ENCODE data around the gene PTPN7.
"Not testable (repeated sequence)": the region's sequence is repeated elsewhere in the genome, so short reads cannot be mapped to it uniquely, and the experiment has no call there.

PTPN7 gene

DNA sequence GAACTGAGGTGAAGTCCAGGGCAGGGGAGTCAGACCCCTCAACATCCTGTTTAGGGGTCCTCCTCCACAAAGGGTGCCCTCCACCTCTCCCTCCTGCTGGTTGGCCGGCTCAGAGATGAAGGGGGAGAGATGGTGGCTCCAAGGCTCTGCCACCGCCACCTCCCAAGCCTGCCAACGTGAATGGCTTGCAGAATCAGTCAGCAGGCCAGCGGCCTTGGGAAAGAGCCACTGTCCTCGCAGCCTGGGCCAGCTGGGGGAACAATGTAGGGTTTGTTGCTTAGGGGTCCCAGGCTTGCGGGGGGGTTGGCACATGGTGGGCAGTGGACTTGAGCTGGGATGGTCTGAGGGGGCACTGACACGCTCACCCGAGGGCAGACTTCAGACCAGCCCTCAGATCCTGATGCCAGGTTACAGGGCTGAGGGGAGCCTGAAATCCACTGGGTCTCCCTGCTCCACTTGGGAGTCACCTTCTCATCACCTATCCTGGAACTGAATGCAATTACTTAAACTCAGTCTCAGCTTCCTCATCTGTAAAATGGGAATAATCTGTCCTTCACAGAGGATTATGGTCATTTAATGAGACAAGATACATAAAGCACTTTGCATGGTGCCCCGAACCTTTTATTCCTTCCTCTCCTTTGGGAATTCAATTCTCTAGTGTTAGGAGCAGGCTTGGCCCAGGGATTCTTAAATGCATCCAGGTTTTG is 29.4 kb downstream of the PTPN7 start:
- DNase-seq (ENCODE audit: low read depth in 2 of 2): no peak

DNA sequence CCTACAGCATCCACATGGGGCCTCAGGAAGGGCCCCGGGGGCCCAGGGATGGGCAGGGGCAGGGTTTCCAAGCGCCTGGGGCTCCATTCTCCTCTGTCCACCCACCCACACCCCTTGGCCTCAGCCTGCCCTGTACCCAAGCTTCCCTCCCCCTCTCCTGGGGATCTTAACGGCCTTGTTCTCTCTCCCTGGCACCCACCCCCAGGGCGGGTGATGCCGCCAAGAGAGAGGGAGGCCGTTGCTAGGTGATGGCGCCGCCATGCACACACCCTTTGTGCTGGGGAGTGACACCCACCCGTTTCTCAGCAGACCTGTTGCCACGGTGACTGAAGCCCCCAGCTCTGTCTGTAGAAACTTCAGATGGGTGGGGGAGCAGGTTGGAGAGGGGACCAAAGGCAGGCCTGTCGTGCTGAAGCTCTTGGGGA is 30.1 kb downstream of the PTPN7 start:
- DNase-seq (ENCODE audit: low read depth in 2 of 2): no peak

DNA sequence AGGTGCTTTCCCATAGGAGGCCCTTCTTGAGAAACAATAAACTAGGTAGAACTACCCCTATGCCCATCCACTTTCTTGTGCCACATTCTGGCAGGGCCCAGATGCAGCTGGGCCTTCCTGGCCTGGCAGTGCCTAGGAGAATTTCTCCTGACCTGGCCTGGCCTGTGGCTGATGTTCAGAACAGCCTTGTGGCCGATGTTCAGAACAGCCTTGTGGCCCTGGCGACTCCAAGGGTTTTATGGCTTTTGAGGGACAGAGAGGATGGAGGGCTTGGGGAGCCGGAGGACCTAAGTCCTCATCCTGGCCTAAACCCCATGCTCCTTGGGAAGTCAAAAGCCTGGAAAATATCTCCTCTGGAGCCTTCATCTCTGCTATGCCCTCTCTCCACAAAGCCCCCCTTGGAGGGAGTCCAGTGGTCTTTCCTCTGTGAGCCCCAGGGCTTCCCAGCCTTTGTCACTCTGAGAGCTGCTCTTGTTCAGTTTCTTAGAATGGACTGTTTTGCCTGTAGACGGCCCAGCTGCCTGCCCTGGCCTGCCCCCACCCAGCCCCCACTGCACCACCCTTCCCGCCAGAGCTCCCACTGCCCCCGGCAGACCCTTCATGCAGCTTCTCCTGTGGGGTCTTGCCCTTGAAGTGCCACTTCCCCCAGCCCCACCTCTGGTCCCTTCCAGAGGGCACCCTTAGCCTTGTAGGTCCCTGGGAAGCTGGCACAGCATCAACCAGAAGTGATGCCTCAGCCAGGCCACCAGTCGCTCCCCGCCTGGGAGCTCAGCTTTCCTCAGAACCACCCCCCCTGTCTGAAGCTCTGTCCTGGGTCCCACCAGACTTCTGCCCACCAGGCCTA is 30.7 kb downstream of the PTPN7 start:
- no peak for DNase-seq (ENCODE audit: low read depth in 2 of 2)

DNA sequence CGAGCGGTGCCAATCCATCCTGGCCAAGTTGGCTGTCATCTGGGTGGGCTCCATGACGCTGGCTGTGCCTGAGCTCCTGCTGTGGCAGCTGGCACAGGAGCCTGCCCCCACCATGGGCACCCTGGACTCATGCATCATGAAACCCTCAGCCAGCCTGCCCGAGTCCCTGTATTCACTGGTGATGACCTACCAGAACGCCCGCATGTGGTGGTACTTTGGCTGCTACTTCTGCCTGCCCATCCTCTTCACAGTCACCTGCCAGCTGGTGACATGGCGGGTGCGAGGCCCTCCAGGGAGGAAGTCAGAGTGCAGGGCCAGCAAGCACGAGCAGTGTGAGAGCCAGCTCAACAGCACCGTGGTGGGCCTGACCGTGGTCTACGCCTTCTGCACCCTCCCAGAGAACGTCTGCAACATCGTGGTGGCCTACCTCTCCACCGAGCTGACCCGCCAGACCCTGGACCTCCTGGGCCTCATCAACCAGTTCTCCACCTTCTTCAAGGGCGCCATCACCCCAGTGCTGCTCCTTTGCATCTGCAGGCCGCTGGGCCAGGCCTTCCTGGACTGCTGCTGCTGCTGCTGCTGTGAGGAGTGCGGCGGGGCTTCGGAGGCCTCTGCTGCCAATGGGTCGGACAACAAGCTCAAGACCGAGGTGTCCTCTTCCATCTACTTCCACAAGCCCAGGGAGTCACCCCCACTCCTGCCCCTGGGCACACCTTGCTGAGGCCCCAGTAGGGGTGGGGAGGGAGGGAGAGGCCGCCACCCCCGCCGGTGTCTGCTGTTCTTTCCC is 32.4 kb downstream of the PTPN7 start:
- DNase-seq (ENCODE audit: low read depth in 2 of 2): no peak

DNA sequence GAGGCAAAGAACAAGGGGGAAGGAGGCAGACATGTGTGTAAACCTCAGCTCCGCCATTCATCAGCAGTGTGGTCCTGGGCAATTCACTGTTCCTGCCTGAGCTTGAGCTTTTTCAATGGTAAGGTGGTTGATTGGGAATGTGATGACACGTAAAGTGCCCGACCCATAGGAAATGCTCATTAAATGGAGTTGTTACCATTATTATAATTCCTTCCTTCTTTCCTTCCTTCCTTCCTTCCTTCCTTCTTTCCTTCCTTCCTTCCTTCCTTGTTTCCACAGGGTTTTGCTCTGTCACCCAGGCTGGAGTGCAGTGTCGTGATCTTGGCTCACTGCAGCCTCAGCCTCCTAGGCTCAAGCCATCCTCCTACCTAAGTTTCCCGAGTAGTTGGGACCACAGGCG is 33.3 kb downstream of the PTPN7 start:
- no peak for DNase-seq (ENCODE audit: low read depth in 2 of 2)

DNA sequence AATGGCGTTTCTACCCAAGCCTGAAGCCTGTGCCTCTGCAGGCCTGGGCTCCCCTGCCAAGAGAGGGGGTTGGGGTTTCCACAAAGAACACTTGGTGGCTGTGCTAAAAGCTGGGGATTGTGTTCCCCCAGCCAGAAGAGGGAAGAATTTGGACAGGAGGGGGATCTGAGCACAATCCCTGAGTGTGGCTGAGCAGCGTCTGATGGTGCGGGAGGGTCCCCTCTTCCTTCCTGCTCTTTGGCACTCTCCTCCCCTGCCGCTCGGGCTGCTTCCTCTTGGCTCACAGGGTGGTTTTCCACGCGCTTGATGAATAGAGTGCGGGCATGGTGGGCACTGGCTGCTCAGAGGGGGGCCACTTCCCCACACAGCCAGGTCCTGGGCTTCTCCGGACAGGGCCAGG is 34.0 kb downstream of the PTPN7 start:
- DNase-seq (ENCODE audit: low read depth in 2 of 2): no peak

DNA sequence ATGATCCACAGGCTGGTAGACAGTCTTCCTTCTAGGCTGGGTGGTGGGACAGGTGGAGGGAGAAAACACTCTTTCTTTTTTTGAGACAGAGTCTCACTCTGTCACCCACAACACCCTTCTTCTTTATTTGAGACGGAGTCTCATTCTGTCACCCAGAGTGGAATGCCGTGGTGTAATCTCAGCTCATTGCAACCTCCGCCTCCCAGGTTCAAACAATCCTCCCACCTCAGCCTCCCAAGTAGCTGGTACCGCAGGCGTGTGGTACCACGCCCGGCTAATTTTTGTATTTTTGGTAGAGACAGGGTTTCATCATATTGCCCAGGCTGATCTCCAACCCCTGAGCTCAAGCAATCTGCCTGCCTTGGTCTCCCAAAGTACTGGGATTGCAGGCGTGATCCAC is 34.8 kb downstream of the PTPN7 start:
- DNase-seq (ENCODE audit: low read depth in 2 of 2): no peak

DNA sequence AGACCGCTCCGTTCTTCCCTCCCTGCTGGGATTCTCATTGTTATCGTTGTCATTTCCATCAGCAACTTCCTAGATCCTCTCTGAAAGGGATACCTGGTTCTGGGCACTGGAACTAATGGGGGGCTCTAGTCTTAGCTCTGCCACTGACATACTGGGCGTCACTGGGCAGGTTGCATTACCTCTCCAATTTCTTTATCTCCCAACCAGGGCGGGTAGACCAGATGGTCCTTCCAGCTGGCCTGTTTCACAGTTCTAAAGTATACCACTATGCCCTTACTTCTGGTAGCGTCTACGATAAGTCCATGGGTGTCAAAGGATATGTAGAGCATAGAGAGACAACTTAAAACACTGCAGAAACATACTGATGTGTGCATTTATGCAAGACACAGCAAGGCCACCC is 36.3 kb downstream of the PTPN7 start:
- no peak for DNase-seq (ENCODE audit: low read depth in 2 of 2)

DNA sequence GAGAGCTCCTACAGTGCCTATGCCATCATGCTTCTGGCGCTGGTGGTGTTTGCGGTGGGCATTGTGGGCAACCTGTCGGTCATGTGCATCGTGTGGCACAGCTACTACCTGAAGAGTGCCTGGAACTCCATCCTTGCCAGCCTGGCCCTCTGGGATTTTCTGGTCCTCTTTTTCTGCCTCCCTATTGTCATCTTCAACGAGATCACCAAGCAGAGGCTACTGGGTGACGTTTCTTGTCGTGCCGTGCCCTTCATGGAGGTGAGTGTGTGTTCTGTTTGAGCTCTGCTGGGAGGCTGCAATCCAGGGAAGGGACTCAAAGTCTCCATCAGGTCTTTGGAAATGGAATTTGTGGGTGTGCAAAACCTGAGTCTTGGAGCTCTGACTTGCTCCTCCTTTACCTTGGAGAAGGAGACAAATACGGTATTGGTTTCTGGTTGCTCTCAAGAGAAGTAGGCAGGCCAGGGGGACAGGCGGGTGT is 37.0 kb downstream of the PTPN7 start:
- DNase-seq (ENCODE audit: low read depth in 2 of 2): no peak

DNA sequence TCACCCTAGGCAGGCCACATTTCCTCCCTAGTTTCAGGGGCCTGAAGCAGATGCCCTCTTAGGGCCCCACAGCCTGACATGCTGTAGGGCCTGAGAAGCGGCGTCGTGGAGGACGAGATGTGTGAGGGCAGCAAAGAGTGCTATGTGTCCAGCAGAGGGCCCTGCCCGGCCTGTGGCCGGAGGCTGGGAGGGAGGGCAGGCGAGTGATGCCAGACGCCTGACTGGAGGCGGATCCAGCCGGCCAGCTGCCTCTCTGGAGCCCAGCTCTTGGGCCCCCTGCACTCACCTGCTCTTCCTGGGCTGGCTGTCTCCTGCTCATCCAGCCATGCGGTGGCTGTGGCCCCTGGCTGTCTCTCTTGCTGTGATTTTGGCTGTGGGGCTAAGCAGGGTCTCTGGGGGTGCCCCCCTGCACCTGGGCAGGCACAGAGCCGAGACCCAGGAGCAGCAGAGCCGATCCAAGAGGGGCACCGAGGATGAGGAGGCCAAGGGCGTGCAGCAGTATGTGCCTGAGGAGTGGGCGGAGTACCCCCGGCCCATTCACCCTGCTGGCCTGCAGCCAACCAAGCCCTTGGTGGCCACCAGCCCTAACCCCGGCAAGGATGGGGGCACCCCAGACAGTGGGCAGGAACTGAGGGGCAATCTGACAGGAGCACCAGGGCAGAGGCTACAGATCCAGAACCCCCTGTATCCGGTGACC is 37.6 kb downstream of the PTPN7 start, which contains the start of gene GPR37L1:
TSS of gene GPR37L1 (plus strand) at position 279 of the 697 bp plus-strand sequence. CDS start at position 326, 47 bp downstream.
- DNase-seq (ENCODE audit: low read depth in 2 of 2): no peak

DNA sequence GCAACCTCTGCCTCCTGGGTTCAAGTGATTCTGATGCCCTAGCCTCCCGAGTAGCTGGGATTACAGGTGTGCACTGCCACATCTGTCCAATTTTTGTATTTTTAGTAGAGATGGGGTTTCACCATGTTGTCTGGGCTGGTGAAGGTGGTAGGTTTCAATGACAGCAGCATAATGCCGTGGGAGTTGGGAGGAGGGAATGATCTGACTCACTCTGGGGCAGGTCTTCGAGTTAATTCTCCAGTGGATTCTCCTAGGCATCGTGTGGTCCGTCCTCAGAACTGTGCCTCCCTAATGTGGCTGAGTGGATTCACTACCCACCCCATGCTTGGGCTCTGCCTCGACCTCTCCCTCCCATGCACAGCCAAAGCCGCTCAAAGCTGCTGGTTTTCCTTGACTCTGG is 39.4 kb downstream of the PTPN7 start:
- no peak for DNase-seq (ENCODE audit: low read depth in 2 of 2)

DNA sequence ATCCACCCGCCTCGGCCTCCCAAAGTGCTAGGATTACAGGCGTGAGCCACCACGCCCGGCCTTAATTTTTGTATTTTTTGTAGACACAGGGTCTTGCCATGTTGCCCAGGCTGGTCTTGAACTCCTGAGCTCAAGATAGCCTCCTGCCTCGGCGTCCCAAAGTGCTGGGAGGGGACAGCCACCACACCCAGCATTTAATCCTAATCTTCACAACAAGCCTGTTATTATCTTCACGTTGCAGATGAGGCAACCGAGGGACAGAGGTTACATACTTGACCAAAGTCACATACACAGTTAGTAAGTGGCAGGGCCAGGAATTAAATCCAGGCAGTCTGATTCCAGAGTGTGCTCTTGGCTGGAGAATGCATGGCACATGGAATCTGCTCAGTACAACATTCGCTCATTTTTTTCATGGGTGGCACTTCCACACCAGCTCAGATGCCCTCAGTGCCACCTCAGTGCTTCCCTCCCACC is 42.5 kb downstream of the PTPN7 start:
- DNase-seq (ENCODE audit: low read depth in 2 of 2): no peak

DNA sequence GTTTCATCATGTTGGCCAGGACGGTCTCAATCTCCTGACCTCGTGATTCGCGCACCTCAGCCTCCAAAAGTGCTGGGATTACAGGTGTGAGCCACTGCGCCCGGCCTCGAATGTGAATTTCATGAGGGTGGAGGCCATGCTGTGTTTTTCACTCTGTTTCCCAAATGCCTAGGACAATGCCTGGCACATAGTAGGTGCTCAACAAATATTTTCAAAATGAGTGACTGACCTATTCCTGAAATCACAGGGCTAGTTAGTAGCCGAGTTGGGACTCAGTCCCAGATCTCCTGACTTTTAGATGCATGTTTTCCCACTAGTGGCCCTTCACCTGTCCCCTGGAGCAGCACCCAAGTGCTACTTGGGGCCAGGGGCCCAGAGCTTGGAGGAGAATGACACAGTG is 44.1 kb downstream of the PTPN7 start:
- no peak for DNase-seq (ENCODE audit: low read depth in 2 of 2)

DNA sequence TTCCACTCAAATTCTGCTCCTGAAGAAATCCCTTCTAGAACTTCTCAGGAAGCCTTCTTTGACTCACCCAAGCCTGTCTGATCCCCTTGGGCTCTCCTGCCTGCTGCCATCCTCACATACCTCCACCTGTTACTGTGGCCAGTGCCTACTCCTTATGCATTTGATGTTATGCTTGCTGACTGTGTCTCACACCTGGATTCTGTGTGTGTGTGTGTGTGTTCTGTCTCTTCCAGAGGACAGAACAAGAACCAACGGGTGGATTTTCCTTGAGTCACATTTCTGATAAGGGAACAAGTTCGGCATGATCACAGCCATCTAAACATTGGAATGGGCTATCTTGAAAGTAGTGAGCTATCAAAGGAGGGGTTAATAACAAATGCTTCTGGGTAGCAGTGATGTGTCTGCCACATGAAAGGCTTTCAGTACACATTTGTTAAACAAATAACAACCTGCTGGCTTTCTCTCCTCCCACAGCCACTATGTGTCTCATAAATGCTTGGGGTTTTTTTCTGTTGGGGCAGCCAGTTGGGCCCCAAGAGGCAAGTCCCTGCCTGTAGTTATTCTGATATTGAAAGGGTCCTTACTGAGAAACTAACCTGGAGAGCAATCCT is 46.6 kb downstream of the PTPN7 start:
- DNase-seq (ENCODE audit: low read depth in 2 of 2): no peak

DNA sequence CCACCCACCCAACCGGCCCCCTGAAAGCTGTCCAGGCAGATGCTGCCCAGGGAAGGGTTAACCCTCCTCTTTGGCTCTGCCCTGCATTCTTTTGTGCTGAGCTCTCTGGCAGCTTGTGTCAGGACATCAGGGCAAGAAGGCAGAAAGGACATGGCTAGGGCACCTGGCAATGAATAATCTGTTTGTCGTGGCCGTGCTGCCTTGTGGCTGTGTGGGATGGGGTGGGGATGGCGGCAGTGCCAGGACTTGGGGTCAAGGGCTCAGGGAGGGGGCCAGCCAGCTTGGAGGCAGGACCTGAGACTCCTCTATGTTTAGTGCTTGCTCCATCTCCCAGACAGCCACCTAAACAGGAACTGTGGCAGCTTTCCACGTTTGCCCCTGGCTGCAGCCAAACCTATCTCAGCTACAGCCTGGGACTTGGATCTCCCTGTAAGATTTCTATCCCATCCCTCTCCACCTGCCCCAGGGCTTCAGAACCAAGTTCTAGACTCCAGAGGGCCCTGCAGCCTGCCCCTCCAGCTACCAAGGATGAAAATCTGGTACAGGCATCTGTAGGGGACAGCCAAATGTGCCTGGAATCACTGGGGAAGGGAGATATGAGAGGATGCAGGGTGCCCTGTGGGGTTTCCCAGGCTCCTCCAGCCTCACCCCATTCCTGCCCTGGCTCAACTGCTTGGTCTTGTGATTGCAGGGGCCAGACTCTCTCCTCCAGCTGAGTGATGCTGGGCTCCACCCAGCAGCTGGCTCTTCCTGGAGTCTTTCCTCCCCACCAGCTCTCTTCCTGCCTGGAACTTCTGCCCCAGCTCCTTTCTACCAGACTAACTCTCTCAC is 47.3 kb downstream of the PTPN7 start:
- DNase-seq (ENCODE audit: low read depth in 2 of 2): no peak

DNA sequence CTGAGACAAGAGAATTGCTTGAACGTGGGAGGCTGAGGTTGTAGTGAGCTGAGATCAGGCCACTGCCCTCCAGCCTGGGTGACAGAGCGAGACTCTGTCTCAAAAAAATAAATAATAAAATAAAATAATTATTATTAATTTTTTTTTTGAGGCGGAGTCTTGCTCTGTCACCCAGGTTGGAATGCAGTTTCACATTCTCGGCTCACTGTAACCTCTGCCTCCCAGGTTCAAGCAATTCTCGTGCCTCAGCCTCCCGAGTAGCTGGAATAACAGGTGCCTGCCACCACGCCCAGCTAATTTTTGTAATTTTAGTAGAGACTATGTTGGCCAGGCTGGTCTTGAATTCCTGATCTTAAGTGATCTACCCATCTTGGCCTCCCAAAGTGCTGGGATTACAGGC is 48.8 kb downstream of the PTPN7 start:
- DNase-seq (ENCODE audit: low read depth in 2 of 2): not testable (repeated sequence)

DNA sequence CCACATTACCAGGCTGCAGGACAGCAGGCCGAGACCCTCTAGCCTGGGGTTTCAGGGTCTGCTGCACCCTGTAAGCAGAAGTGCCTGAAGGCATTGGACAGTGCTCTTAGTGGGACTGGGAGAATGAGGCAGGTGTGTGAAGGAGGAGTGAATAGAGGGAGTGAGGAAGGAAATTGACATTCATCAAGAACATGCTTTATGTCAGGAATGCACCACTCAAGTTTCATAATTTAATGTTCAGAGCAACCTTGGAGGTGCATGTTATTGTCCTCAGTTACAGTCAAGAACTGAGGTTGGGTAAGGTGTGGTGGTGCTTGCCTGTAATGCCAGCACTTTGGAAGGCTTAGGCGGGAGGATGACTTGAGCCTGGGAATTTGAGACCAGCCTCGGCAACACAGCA is 49.4 kb downstream of the PTPN7 start:
- DNase-seq (ENCODE audit: low read depth in 2 of 2): no peak

DNA sequence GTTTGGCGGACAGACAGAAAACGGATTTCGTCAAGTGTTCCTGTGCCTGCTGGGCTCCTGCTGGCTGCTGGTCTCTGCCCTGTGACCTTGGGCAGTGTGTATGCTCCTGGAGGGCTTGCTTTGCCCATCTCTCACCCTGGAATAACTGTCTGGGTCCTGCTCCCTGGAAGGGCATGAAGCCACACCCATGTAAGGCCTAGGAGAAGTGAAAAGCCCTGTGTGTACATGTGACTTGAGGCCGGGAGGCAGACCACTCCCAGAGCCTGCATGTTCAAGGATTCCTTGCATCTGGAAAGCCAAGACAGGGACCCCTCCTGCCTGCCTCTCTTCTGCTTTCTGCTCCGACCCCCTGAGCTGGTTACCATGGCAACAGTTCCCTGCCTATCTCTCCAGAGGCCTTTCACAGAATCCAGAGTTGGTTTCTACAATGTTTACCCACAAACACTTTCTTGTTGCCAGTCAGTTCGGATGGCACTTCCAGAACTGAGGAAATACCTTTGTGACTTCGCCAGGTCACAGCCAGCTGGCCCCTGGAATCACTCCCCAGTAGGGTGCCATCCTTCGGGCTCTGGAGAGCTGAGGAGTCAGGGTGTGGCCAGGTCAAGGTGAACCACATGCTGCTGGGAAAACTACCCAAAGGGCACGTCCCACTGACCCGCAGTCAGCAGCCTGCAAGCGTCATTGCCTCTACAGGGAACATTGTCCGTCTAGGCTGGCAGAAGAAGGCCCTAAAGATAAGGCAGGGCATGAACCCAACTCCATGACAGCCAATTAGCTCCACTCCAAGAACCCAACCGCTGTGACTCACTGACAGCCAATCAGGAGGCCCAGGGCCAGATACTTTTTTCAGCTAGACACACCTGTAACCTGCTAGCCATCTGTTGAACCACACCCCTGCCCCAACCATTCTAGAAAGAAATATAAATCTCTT is 52.3 kb downstream of the PTPN7 start:
- no peak for DNase-seq (ENCODE audit: low read depth in 2 of 2)

DNA sequence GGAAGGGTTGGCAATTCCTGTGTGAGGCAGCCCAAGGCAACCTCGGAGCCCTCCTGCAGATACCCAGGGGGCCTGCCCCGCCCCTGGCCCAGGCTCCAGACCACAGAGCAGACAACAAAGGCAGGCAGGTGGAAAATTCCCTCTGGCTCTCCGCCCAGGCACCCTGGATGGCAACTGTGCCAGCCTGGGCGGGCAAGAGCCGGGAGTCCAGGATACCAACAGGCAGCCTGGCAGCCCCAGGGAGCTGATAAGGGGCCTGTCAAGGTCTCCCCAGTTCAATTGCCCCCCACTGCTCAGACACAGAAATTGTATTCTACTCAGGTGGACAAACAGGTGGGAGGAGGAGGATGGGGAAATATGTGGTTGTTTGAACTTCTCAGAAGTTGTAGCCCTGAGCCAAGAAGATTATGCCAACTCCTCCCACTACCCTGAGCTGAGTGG is 53.1 kb downstream of the PTPN7 start:
- DNase-seq (ENCODE audit: low read depth in 2 of 2): no peak
